AG09319 (cell line): ENCODE results near the gene ACACB.

Source experiments
- DNase-seq: peaks from one replicate; pipeline ENCODE4 v3.0.0-alpha.2; 2010; ENCODE audit warnings: low read depth; ENCODE audit errors: extremely low read depth
- TF ChIP-seq, protein P1 (sequence below): IDR thresholded peaks from 2 replicates; pipeline ENCODE4 v1.5.1; 2011; ENCODE audit warnings: low read depth, mild to moderate bottlenecking, inconsistent platforms, low read length, moderate library complexity

Gene ACACB

DNA sequence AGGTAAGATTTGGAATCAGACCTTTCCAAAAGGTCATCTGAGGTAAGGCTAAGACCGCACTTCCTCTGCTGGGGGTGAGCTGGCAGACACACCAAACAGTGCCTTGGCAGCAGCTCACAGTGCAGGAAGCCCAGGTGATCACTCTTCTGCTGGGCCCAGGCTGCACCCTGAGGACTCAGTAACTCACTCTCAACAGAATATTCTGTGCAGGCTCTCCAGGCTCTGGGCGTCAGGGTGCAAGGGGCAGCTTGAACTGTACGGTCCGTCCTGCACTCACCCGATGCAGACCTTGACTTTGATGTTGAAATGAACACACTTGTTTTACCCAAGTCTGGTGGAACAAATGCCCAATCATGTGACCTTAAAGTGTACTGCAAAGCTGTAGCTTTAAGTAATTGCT lies 29.1 kb upstream of the ACACB start:
- DNase-seq: no peak
- TF ChIP-seq, protein P1, sequence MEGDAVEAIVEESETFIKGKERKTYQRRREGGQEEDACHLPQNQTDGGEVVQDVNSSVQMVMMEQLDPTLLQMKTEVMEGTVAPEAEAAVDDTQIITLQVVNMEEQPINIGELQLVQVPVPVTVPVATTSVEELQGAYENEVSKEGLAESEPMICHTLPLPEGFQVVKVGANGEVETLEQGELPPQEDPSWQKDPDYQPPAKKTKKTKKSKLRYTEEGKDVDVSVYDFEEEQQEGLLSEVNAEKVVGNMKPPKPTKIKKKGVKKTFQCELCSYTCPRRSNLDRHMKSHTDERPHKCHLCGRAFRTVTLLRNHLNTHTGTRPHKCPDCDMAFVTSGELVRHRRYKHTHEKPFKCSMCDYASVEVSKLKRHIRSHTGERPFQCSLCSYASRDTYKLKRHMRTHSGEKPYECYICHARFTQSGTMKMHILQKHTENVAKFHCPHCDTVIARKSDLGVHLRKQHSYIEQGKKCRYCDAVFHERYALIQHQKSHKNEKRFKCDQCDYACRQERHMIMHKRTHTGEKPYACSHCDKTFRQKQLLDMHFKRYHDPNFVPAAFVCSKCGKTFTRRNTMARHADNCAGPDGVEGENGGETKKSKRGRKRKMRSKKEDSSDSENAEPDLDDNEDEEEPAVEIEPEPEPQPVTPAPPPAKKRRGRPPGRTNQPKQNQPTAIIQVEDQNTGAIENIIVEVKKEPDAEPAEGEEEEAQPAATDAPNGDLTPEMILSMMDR: no peak

GRCh38 chr12:109088818-109089217 lies 27.6 kb upstream of the ACACB start:
- TF ChIP-seq, protein P1: no peak
- no peak for DNase-seq

GRCh38 chr12:109089683-109090082 lies 26.7 kb upstream of the ACACB start:
- DNase-seq: no peak
- TF ChIP-seq, protein P1: no peak

GRCh38 chr12:109092497-109093021 lies 23.8 kb upstream of the ACACB start:
- DNase-seq: no peak
- TF ChIP-seq, protein P1: no peak

GRCh38 chr12:109093022-109093918 lies 23.1 kb upstream of the ACACB start, which contains the start of gene ALKBH2:
TSS of gene ALKBH2 (minus strand) at chr12:109093472. CDS start at chr12:109092786, 686 bp downstream.
- peak; percentile 75 for DNase-seq
- TF ChIP-seq, protein P1: peak; percentile 98

- TF ChIP-seq, protein P1: no peak
Observed at GRCh38 chr12:109097140-109097434, 19.3 kb upstream of the ACACB start.

DNA sequence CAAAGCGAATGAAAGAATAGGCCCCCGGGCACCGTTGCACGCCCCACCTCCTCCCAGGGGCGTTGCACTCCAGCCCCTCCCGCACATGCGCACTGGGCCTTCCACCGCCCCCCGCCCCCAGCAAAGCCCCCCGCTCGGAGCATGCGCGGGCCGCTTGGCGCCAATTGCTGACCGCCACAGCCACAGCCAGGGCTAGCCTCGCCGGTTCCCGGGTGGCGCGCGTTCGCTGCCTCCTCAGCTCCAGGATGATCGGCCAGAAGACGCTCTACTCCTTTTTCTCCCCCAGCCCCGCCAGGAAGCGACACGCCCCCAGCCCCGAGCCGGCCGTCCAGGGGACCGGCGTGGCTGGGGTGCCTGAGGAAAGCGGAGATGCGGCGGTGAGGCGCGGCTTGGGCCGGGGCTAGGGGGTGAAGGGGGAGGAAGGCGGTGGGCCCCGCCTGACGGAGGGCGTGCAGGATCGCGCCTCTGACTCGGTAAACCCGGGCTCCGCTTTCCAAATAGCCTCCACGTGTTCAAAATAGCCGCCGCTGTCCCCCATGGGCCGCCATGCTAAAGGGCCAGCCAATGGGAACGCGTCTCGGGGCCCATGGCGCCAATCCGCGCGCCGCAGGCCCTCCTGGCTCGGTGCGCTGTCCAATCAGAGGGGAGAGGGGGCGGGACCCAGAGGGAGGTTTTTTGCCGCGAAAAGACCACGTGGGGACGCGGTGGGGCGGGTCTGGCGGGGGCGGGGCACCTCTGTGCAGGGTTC lies 18.8 kb upstream of the ACACB start, which contains the start of gene UNG:
UNG (plus strand) TSS at position 163 of the 748 bp plus-strand sequence; CDS start at position 246, 83 bp downstream.
- TF ChIP-seq, protein P1: no peak
- peak; percentile 86 for DNase-seq

More at GRCh38 chr12:109097140-109097434, 19.3 kb upstream of the ACACB start:
- no peak for DNase-seq
